ENCODE results near the gene ELF2. TPM values are rescaled to one million over a fixed set of nuclear protein-coding genes. Genes with fewer than 3 reads are reported as not detected.
"Not testable (repeated sequence)": the region's sequence is repeated elsewhere in the genome, so short reads cannot be mapped to it uniquely, and the experiment has no call there.

Gene ELF2
- total and polyA plus RNA-seq, 2 of the 8 experiments (the other 6 are each of a cell fraction or from before 2014, with no cell fraction given), result 21.1 to 44.3 TPM

DNA sequence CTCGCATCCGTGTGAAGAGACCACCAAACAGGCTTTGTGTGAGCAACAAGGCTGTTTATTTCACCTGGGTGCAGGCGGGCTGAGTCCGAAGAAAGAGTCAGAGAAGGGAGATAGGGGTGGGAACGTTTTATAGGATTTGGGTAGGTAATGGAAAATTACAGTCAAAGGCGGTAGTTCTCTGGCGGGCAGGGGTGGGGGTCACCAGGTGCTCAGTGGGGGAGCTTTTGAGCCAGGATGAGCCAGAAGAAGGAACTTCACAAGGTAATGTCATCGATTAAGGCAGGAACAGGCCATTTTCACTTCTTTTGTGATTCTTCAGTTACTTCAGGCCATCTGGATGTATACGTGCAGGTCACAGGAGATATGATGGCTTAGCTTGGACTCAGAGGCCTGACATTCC lies 19.0 kb downstream of the ELF2 start:
- not testable (repeated sequence) for H3K56ac ChIP-seq (replicated peaks; ENCODE audit: insufficient read length, low read depth, low read length); DNase-seq (ENCODE audit: low read depth in 1 of 2, low spot score in 2 of 2); H2BK15ac ChIP-seq (ENCODE audit: low read length); FAIRE-seq; H4K20me1 ChIP-seq (replicated peaks in 1 of 2; ENCODE audit: control insufficient read depth in 1 of 2, insufficient read depth in 2 of 2, low read length in 2 of 2); H2BK20ac ChIP-seq (ENCODE audit: low read length); H3K36me3 ChIP-seq (ENCODE audit: control insufficient read depth in 2 of 4, insufficient read depth in 4 of 4, low read length in 3 of 4); H3K27me3 ChIP-seq (replicated peaks in 1 of 4; ENCODE audit: control insufficient read depth in 3 of 4, extremely low read depth in 1 of 4, insufficient read depth in 3 of 4, low read length in 3 of 4); H4K8ac ChIP-seq (ENCODE audit: extremely low read depth, insufficient read depth, low read length); H3K9me3 ChIP-seq (ENCODE audit: insufficient read depth in 2 of 2, low read depth in 1 of 2, low read length in 1 of 2); H3K23me2 ChIP-seq (ENCODE audit: low read depth, low read length); H3K14ac ChIP-seq (ENCODE audit: insufficient read length); H3K23ac ChIP-seq (ENCODE audit: insufficient read length); H2AFZ ChIP-seq (ENCODE audit: low read length); H3K79me1 ChIP-seq (ENCODE audit: low read depth, low read length)
- Histone ChIP-seq H3K4me3 (ENCODE audit: extremely low read depth in 1 of 4, insufficient read depth in 2 of 4, low read depth in 3 of 4, low read length in 4 of 4) (peak overlapping the region in 1 of 4 experiments; percentile 41; a peak in 1 of 8 replicates), H3K4me2 (ENCODE audit: insufficient read depth in 1 of 2, low read depth in 2 of 2, low read length in 2 of 2) (peak overlapping the region in 1 of 2 experiments; percentile 77; a peak in 2 of 4 replicates), H3K79me2 (ENCODE audit: control insufficient read depth in 1 of 2, insufficient read depth in 2 of 2, low read length in 2 of 2) (peaks cover 0 to 49% of the 10 kb centered on the region in 2 experiments; a peak in 3 of 4 replicates), H4K5ac (ENCODE audit: insufficient read length, low read depth, low read length) (peak overlapping the region; percentile 39), H2BK5ac (ENCODE audit: low read depth, low read length) (peak overlapping the region; percentile 84; the same call in 1 of the 2 replicates), H2AK5ac (ENCODE audit: low read depth, low read length) (peak overlapping the region; percentile 93; the same call in 1 of the 2 replicates), H2BK12ac (ENCODE audit: low read depth, low read length) (peak overlapping the region; percentile 44; the same call in 1 of the 2 replicates), H2BK120ac (replicated peaks; ENCODE audit: low read depth, low read length) (peak overlapping the region; percentile 91), H4K91ac (replicated peaks; ENCODE audit: insufficient read length, low read length) (peak overlapping the region; percentile 98), H3K9ac (replicated peaks in 1 of 4; ENCODE audit: extremely low read depth in 1 of 4, low read depth in 3 of 4, low read length in 3 of 4) (peak overlapping the region in 1 of 4 experiments; percentile 14; a peak in 1 of 7 replicates), H3K4ac (replicated peaks; ENCODE audit: insufficient read length, low read depth, low read length) (peak overlapping the region; percentile 89), H3K4me1 (replicated peaks in 1 of 4; ENCODE audit: control insufficient read depth in 3 of 4, insufficient read depth in 4 of 4, low read length in 3 of 4) (peaks cover 18 to 34% (median 26%) of the 10 kb centered on the region in 4 experiments), H3K18ac (ENCODE audit: extremely low read depth, low read length) (peak overlapping the region; percentile 44; the same call in 1 of the 2 replicates), H3K27ac (ENCODE audit: low read depth, low read length) (peak overlapping the region; percentile 40; the same call in 1 of the 2 replicates)
- WGBS, 2 experiments (ENCODE audit: extremely low coverage in 1 of 2, insufficient coverage in 1 of 2, insufficient read length in 1 of 2, insufficient replicate concordance in 2 of 2, low coverage in 1 of 2, low lambda C conversion rate in 2 of 2, missing lambda C conversion rate in 1 of 2), result 23% methylated on average over 9 of the region's 9 CpGs; no CpG with 5 or more reads in 1 of the 2 experiments
- CTCF ChIA-PET (ENCODE audit: partially characterized antibody), result interaction anchor here (1.0 to 2.1 kb wide), 5 partner anchors 10 to 138 kb away, joined by 3 to 8 read pairs (median 3); no protein-coding TSS in a partner anchor
- TF ChIP-seq TAF1 (IDR thresholded peaks at IDR 0.05; ENCODE audit: low read depth, low read length) (peak; percentile 24; the same call in 1 of the 2 replicates), POLR2A (IDR thresholded peaks at IDR 0.05; ENCODE audit: control extremely low read depth in 1 of 2, low read depth in 2 of 2, low read length in 2 of 2) (peak in 1 of 2 experiments; percentile 35; a peak in 1 of 3 replicates)
- POLR2A ChIA-PET (ENCODE audit: partially characterized antibody), result interaction anchor here (0.6 to 3.3 kb wide), 4 partner anchors 13 to 141 kb away, joined by 3 to 31 read pairs (median 6); partner anchors contain the start of gene ELF2
